GM10266 (cell line): ENCODE measurements around the gene IL6.

Source experiments
- DNase-seq: peaks from one replicate; pipeline ENCODE4 v3.0.0; 2012; ENCODE audit errors: extremely low spot score
- CTCF ChIP-seq: IDR thresholded peaks from 2 replicates; pipeline ENCODE4 v1.5.1; 2012; ENCODE audit warnings: mild to moderate bottlenecking, low read depth; ENCODE audit not compliant: control insufficient read depth, insufficient read depth; ENCODE audit errors: missing control alignments

IL6 gene

GRCh38 chr7:22731766-22732165, 4.8 kb downstream of the IL6 start:
- TF ChIP-seq CTCF: no peak
- DNase-seq: no peak

- DNase-seq: no peak
- no peak for TF ChIP-seq CTCF
These were observed 5.6 kb downstream of the IL6 start for GRCh38 chr7:22732556-22733126.

GRCh38 chr7:22733761-22734160, 6.8 kb downstream of the IL6 start:
- no peak for TF ChIP-seq CTCF
- no peak for DNase-seq

- DNase-seq: no peak
- no peak for TF ChIP-seq CTCF
These were observed 16.0 kb downstream of the IL6 start for GRCh38 chr7:22743014-22743413.

GRCh38 chr7:22751341-22751740, 24.3 kb downstream of the IL6 start:
- no peak for TF ChIP-seq CTCF
- DNase-seq: no peak

GRCh38 chr7:22757338-22757994, 30.5 kb downstream of the IL6 start:
- no peak for TF ChIP-seq CTCF
- DNase-seq: no peak

- TF ChIP-seq CTCF: no peak
- DNase-seq: no peak
These were observed 31.6 kb downstream of the IL6 start for GRCh38 chr7:22758576-22758975.
